Measurements from ENCODE around the gene SFXN2.

Gene SFXN2

DNA sequence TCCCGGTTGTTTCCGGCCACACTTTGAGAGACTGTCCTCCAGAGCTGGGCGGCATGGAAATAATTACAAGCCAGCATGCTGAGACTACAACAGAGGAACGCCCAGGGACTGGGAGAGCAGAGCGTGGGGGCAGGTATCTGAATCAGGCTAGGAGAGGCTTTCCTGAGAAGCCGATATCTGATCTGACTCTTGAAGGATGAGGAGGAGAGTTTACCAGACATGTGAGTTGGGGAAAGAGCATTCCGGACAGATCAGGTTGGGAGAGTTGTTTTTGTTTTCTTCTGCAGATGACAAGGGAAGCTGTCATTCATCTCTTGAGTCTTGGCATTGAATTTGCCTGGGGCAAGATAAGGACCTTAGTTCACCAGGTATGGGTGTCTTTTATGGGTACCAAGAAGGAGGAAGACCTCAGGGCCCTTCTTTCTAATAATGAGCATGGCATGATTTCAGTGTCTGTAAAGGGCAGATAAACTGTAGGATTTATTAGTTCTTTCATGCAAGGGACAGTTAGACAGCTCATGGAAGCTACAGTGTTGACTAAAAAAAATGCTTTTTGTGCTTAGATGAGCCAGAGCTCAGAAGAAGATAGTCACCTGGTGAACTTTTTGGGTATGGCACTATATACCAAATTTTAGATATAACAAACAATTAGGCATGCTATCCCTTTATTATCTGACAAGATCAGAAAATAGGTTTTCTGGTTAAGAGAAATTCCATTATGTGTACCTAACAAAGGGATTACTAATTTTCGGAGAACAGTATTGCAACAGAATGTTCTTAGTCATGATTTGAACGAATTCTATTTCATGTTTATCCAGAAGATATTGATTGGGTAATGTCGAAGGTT is 65.5 kb downstream of the SFXN2 start:
- DNase-seq = no peak

DNA sequence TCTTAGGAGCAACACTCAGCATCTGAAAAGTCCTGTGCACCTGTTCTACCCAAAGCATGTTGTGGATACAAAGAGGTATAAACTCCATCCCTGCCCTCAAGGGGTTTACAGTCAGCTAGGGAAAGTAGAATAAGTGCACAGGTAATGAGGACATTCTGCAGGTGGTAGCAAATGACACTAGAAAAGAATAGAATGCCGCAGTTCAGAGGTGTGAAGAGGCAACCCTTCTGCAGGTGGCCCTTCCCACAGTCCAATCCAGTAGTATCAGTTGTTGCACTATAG is 66.0 kb downstream of the SFXN2 start:
- DNase-seq = no peak

DNA sequence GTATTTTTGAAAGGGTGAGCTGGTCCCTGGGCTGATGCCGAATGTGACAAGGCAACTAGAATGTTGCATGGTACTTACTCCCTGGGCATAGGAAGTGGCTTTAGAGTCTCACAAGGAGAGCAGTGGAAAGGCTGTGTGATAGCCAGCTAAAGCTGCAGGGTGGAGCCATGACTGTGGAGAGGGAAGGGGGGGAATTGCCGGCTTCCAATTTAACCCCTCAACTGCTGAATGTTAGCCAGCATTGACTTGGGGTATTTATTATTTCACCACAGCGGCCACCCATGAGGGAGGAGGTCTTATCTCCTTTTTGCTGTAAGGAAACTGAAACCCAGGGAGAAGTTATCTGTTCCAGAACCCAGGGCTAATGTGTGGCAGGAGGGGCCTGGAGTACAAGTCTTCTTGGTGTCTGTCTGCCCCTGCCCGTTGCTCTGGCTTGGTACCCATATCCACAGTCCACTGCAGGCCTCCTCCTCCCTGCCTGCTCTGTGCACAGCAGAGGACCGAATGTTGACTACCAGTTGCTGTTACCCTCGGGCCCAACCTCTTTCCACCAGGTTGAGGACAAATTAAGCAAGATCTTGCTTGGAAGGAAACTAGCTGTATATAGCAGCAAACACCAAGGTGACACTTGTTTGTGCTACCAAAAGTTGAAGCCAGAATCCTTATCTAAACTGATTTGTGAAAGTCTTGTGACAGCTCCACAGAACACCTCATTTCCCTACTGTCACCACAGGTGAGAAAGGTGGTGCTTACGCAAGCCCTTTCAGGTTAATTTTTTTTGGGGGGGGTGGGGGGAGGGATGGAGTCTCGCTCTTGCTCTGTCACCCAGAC is 66.9 kb downstream of the SFXN2 start:
- DNase-seq = no peak

DNA sequence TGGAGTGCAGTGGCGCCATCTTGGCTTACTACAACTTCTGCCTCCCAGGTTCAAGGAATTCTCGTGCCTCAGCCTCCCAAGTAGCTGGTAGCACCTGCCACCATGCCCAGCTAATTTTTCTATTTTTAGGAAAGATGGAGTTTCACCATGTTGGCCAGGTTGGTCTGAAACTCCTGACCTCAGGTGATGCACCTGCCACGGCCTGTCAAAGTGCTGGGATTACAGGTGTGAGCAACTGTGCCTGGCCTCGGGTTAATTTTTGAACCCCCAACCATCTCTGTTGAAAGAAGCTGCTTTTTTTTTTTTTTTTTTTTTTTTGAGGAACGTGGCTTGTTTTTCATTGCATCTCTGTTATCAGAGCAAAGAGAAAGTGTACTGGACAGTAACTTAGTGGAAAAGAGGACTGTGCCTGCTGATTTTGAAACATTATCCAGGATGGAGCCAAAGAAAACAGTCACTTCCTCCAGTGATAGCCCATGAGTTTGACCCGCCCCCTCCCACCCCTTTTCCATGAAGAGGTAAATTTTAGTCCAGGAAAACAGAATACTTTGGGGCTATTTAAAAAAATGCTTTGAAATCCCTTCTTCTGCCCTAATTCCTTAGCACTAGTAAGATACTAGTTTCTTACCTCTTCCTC is 67.6 kb downstream of the SFXN2 start:
- peak; percentile 45 for DNase-seq

DNA sequence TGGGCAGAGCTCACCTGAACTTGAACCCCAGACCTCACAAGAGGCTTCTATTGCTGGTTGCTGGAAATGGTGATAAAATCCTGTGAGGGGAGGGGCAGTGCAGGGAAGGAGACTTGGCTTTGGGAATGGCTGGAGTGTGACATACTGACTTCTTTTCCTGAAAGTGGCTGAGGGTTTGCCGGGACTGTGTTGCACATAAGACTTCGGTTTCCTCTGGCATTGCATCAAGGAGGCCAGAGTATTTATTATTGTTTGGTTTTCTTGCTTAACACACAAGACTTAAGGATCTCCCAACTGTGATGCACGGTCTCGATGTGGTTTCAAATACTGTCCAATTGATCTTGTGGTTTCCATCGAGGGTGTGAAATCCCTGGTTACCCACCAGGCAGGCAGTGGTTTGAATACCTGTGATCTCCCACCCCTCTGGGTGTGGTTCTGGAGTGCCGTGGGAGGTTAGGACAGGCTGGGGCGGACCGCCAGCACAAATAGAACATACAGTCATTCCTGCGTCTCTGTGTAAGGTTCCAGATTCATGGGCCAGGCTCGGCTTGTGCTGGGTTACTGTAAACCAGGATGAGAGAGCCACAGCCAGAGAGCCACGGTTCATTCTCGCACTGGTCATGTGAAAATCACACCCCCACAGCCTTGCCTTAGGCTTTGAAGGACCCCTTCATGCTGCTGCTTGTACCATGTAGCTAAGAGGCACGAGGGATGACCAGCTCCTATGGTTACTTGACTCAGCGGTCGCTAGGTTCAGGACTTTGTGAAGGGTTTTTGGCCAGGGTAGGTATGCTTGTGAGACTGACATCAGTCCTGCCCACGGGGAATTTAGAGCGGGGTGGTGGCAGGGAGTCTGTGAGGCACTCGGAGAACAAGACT is 68.5 kb downstream of the SFXN2 start:
- DNase-seq = peak; percentile 52

DNA sequence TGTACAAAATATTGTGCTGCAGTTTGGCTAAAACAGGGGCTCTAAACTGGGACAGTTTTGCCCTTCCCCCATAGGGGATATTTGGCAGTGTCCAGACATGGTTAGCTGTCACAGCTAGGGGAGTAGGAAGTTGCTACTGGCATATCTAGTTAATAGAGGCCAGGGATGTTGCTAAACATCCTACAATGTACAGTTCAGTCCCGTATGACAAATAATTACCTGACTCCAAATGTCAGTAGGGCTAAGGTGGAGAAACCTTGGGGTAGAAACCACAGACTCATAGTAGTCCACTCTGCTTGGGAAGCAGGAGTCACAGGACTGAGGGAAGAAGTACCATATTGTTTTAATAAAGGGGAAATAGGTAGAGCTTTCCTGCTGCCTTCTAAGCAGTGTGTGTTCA is 69.1 kb downstream of the SFXN2 start:
- DNase-seq = no peak

DNA sequence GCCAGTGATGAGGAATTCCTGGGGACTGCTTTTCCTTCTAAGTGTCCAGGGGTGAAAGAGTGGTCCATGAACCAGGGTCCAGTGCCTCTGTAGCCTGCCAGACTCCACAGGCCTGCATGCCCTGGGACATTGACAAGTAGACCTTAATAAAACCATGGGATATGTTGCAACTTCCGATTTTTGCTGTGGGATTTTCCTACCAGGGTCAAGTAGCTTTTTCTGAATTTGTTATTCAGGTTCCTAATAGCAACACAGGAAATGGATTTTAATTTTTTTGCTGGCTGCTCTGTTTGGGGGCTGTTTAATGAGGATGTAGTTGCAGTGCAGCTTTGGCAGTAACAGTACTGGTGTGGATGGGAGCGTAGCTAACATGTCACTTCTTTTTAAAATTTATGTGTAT is 71.4 kb downstream of the SFXN2 start:
- DNase-seq = no peak

DNA sequence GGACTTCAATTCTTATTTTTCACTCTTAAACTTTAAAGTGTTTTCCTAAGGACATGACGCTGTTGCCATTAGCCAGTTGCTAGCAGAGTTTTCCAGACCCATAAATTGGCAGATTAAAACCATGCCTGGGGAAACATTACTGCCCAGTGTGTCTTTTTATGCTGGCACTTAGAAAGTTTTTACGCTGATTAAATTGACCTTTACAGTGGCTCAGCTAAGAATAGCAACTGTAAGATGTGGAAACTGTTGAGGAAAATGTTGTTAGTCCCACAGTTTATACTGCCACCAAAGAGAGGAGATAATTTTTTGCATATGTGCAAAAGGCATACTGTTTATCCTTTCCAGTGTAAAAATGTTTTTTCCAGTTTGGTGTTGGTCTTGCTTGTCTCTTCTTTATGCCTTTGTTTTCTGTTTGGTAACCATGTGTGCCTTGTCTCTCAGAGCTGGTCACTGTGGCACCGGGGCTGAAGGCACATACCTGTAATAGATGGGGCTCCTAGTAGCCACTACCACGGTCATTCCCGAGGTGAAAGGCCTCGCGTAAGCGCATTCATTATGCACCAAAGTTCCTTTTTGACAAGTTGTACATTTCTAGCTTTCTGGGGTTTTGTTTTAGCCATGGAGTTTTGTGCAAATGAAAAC is 77.4 kb downstream of the SFXN2 start:
- DNase-seq = no peak
